GM19240 (cell line): ENCODE results near the gene ARIH2.
"Not testable (repeated sequence)": the region's sequence is repeated elsewhere in the genome, so short reads cannot be mapped to it uniquely, and the experiment has no call there.

Experiments used
- DNase-seq: peaks from one replicate; pipeline ENCODE4 v3.0.0; 2011; ENCODE audit warnings: low spot score; ENCODE audit not compliant: insufficient read length

Gene ARIH2

GRCh38 chr3:48918388-48919214 is at the start of gene ARIH2:
Gene ARIH2, plus strand, starts transcription at chr3:48918842. Its CDS starts 8,717 bp downstream, at chr3:48927559.
- DNase-seq, result peak; percentile 84

DNA sequence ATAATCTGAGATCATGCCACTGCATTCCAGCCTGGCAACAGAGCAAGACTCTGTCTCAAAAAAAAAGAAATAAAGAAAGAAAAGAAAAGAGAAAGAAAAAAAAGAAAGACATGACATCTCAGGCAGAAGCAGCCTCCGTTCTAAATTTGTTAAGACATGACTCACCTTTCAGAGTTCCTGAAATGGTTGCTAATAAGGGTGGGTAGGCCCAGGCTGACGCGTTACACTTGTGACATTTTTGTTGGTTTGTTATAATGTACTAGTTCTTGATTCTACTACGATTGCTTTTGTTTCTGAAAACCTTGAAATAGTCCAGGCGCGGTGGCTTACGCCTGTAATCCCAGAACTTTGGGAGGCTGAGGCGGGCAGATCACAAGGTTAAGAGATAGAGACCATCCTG is 41.0 kb upstream of the ARIH2 start:
- no peak for DNase-seq

- no peak for DNase-seq
These were observed 39.2 kb upstream of the ARIH2 start for GRCh38 chr3:48879307-48879993.

GRCh38 chr3:48879994-48880377 is 38.7 kb upstream of the ARIH2 start:
- DNase-seq, result no peak

GRCh38 chr3:48881006-48881405 is 37.6 kb upstream of the ARIH2 start:
- no peak for DNase-seq

- no peak for DNase-seq
These were observed 37.0 kb upstream of the ARIH2 start for GRCh38 chr3:48881652-48882114.

DNA sequence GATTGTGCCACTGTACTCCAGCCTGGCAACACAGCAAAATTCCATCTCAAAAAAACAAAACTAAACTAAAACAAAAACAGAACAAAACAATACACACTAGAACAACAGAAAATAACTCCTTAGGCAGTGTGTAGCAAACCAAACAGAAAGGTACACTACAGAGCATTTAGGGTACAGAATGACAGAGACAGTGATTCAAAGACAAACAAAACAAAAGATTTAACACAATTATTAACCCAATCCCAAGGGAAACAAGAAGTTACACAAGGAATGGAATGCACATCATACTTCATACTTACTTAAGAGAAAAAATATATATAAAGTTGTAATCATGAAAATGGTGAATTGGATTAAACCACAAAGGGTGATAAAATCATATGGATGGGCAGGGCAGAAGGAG is 32.9 kb upstream of the ARIH2 start:
- no peak for DNase-seq

DNA sequence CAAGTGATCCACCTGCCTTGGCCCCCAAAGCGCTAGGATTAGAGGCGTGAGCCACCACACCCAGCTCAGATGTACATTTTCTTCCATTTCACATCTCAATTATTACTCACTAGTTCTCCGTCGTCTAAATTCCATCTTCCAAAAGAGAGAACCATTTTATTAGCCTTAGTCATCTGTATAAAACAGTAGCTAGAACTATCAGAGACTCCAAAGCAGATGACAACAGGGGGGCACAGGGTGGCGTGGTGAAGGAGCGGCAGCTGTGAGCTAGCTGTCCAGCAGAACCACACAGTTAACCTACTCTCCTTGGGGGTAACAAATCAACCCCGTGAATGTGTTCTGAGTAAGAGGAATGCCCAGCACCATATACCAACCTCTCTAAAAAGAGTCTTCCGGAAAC is 27.0 kb upstream of the ARIH2 start:
- no peak for DNase-seq

GRCh38 chr3:48894516-48894915 is 24.1 kb upstream of the ARIH2 start:
- DNase-seq, result no peak

DNA sequence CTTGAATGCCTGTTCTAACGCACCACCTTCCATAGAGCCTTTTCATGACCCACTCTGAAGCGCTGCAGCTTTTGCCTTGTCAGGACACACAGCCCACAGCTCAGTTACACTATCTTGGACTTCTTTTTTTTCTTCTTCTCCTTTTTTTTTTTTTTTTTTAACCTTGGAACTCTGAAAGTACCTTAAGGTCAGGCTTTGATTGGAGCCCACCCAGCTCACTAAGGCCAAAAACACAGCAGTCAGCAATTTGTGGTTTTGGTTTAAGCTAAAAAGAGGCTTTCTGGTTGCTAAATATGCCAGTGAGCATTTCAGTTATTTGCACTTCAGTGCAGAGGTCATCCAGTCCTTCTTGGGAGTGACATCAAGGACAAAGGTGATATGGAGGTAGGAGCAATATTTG is 21.7 kb upstream of the ARIH2 start:
- no peak for DNase-seq

GRCh38 chr3:48897460-48898376 is 20.9 kb upstream of the ARIH2 start:
- no peak for DNase-seq

GRCh38 chr3:48898383-48899234 is 20.0 kb upstream of the ARIH2 start, which contains the start of gene SLC25A20:
Gene SLC25A20, minus strand, starts transcription at chr3:48898882. Its CDS starts 88 bp downstream, at chr3:48898794.
- DNase-seq, result peak; percentile 83

DNA sequence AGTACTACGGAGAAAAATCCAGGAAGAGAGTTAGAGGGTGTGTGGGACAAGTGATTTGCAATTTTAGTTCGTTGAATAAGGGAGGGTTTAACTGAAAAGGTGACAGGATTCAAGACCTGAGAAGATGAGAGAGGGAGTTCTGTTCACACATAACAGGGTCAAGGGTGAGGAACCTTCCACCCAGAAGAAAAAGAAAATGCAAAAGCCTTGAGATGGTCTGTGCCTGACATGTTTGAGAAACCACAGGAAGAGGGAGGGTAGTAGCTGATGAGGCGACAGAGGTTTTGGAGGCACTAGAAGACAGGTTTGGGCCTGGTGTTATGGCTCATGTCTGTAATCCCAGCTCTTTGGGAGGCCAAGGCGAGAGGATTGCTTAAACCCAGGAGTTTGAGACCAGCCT is 19.4 kb upstream of the ARIH2 start:
- no peak for DNase-seq

GRCh38 chr3:48907026-48907425 is 11.6 kb upstream of the ARIH2 start:
- not testable (repeated sequence) for DNase-seq

DNA sequence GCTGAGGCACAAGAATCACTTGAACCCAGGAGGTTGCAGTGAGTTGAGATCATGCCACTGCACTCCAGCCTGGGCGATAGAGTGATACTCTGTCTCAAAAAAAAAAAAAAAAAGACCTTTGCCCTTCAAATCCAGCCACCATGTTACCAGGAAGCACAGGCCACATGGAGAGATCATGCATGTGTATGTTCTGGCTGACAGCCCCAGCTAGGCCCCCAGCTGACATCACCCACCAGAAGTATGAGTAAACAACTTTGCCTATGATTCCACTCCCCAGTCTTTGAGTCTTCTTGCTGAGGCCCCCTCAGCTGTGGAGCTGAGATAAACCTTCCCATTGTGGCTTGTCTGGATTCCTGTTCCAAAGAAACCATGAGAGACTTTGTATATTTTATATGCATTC is 3.3 kb upstream of the ARIH2 start:
- no peak for DNase-seq

DNA sequence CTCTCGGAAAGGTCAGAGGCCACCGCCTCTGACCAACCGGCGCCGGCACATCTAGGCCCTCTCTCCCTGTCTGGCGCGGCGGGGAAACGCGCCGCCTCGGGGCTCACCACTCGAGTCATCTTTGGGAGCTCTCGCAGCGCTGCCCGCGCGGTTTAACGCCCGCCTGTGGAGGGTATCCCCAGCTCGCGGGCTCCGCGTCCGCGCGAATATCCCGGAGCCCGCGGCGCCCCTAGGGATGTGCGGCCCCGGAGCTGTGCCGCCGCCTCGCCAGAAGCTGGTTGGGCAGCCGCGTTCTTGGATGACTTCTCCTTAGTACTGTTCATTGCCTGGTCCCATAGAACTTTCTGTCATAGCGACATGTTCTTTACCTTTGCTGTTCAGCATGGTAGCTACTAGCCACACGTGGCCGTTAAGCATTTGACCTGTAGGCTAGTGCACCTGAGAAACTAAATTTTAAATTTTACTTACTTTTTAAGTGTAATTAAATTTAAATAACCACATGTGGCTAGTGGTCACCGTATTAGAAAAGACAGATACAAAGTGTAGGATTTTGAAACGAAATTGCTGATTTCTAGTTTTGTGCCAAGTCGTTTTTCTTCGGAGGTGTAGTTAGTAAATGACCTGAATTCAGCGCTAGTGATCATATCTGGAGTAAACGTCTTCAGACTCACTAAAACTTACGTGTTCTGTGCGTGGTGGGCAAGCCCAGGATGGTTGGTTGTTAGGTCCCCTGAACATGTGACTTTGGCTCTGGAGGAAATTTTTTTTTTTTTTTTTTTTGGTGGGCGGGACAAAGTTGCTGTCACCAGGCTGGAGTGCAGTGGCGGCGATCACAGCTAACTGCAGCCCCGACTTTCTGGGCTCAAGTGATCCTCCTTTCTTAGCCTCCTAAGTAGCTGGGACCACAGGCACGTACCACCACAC is 835 bp downstream of the ARIH2 start:
- DNase-seq, result no peak

- no peak for DNase-seq
These were observed 8.1 kb downstream of the ARIH2 start for GRCh38 chr3:48926425-48927392.

- no peak for DNase-seq
These were observed 9.3 kb downstream of the ARIH2 start for GRCh38 chr3:48927928-48928327.
